Hepatocyte (in vitro differentiated cells): ENCODE measurements around the gene DOCK4. TPM values are rescaled to one million over a fixed set of nuclear protein-coding genes. Genes with fewer than 3 reads are reported as not detected.
"Not testable (repeated sequence)": the region's sequence is repeated elsewhere in the genome, so short reads cannot be mapped to it uniquely, and the experiment has no call there.

Experiments used
- DNase-seq: peaks from one replicate; pipeline ENCODE4 v3.0.0-alpha.2; 2016; ENCODE audit warnings: low spot score
- H2AFZ ChIP-seq: fragments of 200-600 bp; sonication (generic); 2 replicates; pipeline ENCODE4 v1.6.0; 2016; ENCODE audit warnings: antibody characterized with exemption, mild to moderate bottlenecking
- H3K27ac ChIP-seq: fragments of 200-600 bp; sonication (generic); 2 replicates; pipeline ENCODE4 v1.5.1; 2016; ENCODE audit warnings: mild to moderate bottlenecking
- H3K27me3 ChIP-seq: fragments of 200-600 bp; sonication (generic); 2 replicates; pipeline ENCODE4 v1.6.1; 2016
- H3K36me3 ChIP-seq: fragments of 200-600 bp; sonication (generic); replicated peaks from 2 replicates; pipeline ENCODE4 v1.5.1; 2016; ENCODE audit warnings: low read depth; ENCODE audit not compliant: insufficient read depth
- H3K4me1 ChIP-seq: fragments of 200-600 bp; sonication (generic); 2 replicates; pipeline ENCODE4 v1.5.1; 2016; ENCODE audit warnings: mild to moderate bottlenecking, moderate library complexity; ENCODE audit not compliant: insufficient read depth
- H3K4me2 ChIP-seq: fragments of 200-600 bp; sonication (generic); 2 replicates; pipeline ENCODE4 v1.6.0; 2016
- H3K4me3 ChIP-seq: fragments of 200-600 bp; sonication (generic); 2 replicates; pipeline ENCODE4 v1.5.1; 2016; ENCODE audit warnings: mild to moderate bottlenecking
- H3K79me2 ChIP-seq: fragments of 200-600 bp; sonication (generic); 2 replicates; pipeline ENCODE4 v1.6.0; 2017; ENCODE audit warnings: mild to moderate bottlenecking
- H3K9me2 ChIP-seq: fragments of 200-600 bp; sonication (generic); replicated peaks from 2 replicates; pipeline ENCODE4 v1.6.0; 2017; ENCODE audit warnings: mild to moderate bottlenecking; ENCODE audit not compliant: insufficient read depth
- H3K9me3 ChIP-seq: fragments of 200-600 bp; sonication (generic); 2 replicates; pipeline ENCODE4 v1.5.1; 2016; ENCODE audit warnings: low read depth, mild to moderate bottlenecking
- H4K20me1 ChIP-seq: fragments of 200-600 bp; sonication (generic); 2 replicates; pipeline ENCODE4 v1.6.0; 2016; ENCODE audit warnings: mild to moderate bottlenecking; ENCODE audit not compliant: insufficient read depth, poor library complexity, severe bottlenecking
- CTCF ChIP-seq: fragments of 200-600 bp; sonication (generic); IDR thresholded peaks from 2 replicates; pipeline ENCODE4 v1.5.1; 2016; ENCODE audit warnings: antibody characterized with exemption, mild to moderate bottlenecking; ENCODE audit not compliant: poor library complexity
- EZH2 ChIP-seq: fragments of 200-600 bp; sonication (generic); IDR thresholded peaks from 2 replicates; pipeline ENCODE4 v1.6.1; 2016; ENCODE audit warnings: antibody characterized with exemption, mild to moderate bottlenecking, borderline replicate concordance
- EZH2phosphoT487 ChIP-seq: fragments of 200-600 bp; sonication (generic); IDR thresholded peaks from one replicate; pipeline ENCODE4 v1.6.1; 2018; ENCODE audit warnings: antibody characterized with exemption, mild to moderate bottlenecking, low read depth, moderate library complexity; ENCODE audit not compliant: unreplicated experiment, severe bottlenecking
- WGBS: methylation state at CpG from one replicate; pipeline ENCODE4 v1.1.6; 2016; ENCODE audit warnings: low lambda C conversion rate; ENCODE audit errors: missing lambda C conversion rate; 5-methylcytosine and 5-hydroxymethylcytosine counted together
- polyA plus RNA-seq: library from polyadenylated mRNA; unstranded; fragments of >200 nt; fragmentation: Nextera tagmentation; extraction: Ambion mirVana; gene quantifications from 2 replicates; pipeline ENCODE4 v1.2.1, GENCODE V29; 2016
- total RNA-seq: library from RNA; depleted of rRNA; stranded (reverse); fragments of >200 nt; gene quantifications from 2 replicates; pipeline ENCODE4 v1.2.3, GENCODE V29; 2014

The DOCK4 gene
- total and polyA plus RNA-seq, 2 experiments from 2014 or later, result 4.4 to 22.9 TPM

DNA sequence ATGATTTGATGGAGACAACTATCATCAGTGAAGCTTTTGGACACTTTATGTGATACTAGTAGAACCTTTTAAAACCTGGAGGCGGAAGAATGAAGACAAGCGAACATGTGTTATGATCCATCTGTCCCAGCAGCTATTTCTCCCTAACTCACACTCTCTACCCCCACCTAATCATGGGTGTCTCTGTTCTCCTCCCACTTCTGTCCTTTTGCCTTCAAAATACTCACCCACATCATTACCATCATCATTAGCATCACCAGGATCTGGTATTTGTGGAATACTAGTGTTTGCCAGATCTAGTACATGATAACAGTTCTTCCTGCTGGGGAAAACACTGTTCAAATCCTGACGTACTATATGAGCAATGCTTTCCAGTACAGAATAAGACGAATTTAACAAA, 287.7 kb downstream of the DOCK4 start:
- Histone ChIP-seq H3K4me2 (no peak overlapping the region), H3K36me3 (no peaks in the 10 kb centered on the region), H2AFZ (no peak overlapping the region), H4K20me1 (no peaks in the 10 kb centered on the region), H3K27ac (no peak overlapping the region), H3K4me3 (no peak overlapping the region), H3K79me2 (no peaks in the 10 kb centered on the region), H3K9me2 (no peaks in the 10 kb centered on the region), H3K27me3 (no peaks in the 10 kb centered on the region), H3K9me3 (no peaks in the 10 kb centered on the region), H3K4me1 (peaks cover 3% of the 10 kb centered on the region)
- 91% methylated on average over 4 of the region's 4 CpGs for WGBS
- TF ChIP-seq CTCF, result no peak
- no peak for DNase-seq

DNA sequence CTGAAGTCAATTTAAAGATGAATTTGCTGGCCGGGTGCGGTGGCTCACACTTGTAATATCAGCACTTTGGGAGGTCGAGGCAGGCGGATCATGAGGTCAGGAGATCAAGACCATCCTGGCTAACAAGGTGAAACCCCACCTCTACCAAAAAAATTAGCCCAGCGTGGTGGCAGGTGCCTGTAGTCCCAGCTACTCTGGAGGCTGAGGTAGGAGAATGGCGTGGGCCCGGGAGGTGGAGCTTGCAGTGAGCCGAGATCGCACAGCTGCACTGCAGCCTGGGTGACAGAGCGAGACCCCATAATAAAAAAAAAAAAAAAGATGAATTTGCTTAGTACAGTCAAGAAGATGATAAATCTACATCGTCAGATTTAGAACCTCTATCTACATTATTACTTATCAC, 288.8 kb downstream of the DOCK4 start:
- not testable (repeated sequence) for H3K4me2 ChIP-seq, H3K4me1 ChIP-seq, H4K20me1 ChIP-seq, H3K36me3 ChIP-seq, H3K9me2 ChIP-seq, H3K27ac ChIP-seq, H3K9me3 ChIP-seq, H3K79me2 ChIP-seq, H3K4me3 ChIP-seq, H3K27me3 ChIP-seq, DNase-seq, H2AFZ ChIP-seq
- 96% methylated on average over 11 of the region's 11 CpGs for WGBS

DNA sequence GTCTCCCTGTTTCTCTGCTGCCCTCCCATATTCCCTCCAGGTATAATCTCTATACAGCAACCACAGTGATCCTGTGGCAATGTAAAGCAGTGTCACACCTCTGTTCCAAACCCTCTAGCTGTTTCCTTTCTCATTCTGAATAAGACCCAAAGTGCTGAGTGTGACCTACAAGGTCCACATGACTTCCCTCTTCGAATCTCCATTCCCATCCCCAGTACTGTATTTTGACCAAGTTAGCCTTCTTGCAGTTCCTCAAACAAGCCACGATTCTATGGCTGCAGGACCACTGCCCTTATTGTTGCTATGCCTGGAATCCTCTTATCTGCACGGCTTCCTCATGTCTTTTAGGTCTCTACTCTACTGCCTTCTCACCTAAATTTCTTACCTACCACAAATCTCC, 291.9 kb downstream of the DOCK4 start:
- H3K4me2 ChIP-seq, result no peak overlapping the region
- DNase-seq, result no peak
- H2AFZ ChIP-seq, result no peak overlapping the region
- no peaks in the 10 kb centered on the region for H3K36me3 ChIP-seq
- H3K27ac ChIP-seq, result no peak overlapping the region
- no peaks in the 10 kb centered on the region for H3K79me2 ChIP-seq
- TF ChIP-seq EZH2 (no peak), CTCF (no peak), EZH2phosphoT487 (no peak)
- H4K20me1 ChIP-seq, result no peaks in the 10 kb centered on the region
- no peaks in the 10 kb centered on the region for H3K9me3 ChIP-seq
- WGBS, result 72% methylated on average over 3 of the region's 3 CpGs
- H3K4me3 ChIP-seq, result no peak overlapping the region
- no peaks in the 10 kb centered on the region for H3K9me2 ChIP-seq
- H3K27me3 ChIP-seq, result no peaks in the 10 kb centered on the region
- no peaks in the 10 kb centered on the region for H3K4me1 ChIP-seq

GRCh38 chr7:111911166-111911961, 294.8 kb downstream of the DOCK4 start:
- no peak overlapping the region for H3K27ac ChIP-seq
- no peaks in the 10 kb centered on the region for H3K9me2 ChIP-seq
- no peaks in the 10 kb centered on the region for H3K79me2 ChIP-seq
- H3K4me1 ChIP-seq, result no peaks in the 10 kb centered on the region
- no peak for DNase-seq
- 84% methylated on average over 5 of the region's 5 CpGs for WGBS
- no peaks in the 10 kb centered on the region for H4K20me1 ChIP-seq
- no peaks in the 10 kb centered on the region for H3K9me3 ChIP-seq
- H3K36me3 ChIP-seq, result no peaks in the 10 kb centered on the region
- no peak for TF ChIP-seq EZH2phosphoT487
- no peak for TF ChIP-seq CTCF
- TF ChIP-seq EZH2, result no peak
- no peaks in the 10 kb centered on the region for H3K27me3 ChIP-seq
- no peak overlapping the region for H3K4me2 ChIP-seq
- no peak overlapping the region for H3K4me3 ChIP-seq
- no peak overlapping the region for H2AFZ ChIP-seq
